Hematopoietic multipotent progenitor cell treated with erythropoietin and hydrocortisone succinate and interleukin-3 and kit ligand, for 17 days (in vitro differentiated cells): ENCODE measurements around the gene RFTN1.

Experiments used
- DNase-seq: peaks from one replicate; pipeline ENCODE4 v3.0.0-alpha.2; 2015; ENCODE audit warnings: low spot score

RFTN1 gene

GRCh38 chr3:16406579-16406978, 106.9 kb downstream of the RFTN1 start:
- DNase-seq, result no peak

DNA sequence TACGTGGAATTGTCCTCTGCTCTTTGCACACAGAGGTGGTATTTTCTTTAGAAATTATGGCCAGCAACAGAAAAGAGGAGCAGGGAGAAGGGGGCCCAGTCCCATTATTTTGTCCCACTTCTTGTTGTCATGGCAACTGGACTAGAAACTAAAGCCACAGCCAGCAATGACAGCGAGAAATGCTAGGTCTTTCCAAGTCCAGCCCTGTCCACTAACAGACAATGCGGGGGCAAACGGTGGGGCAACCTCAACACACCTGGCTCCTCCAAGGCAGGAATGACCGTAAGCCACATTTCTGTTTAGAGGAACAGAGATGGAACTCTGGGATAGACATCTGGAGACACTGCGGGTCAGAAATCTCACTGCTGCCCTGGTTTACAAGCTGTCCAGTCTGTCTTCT, 107.3 kb downstream of the RFTN1 start:
- DNase-seq, result no peak

GRCh38 chr3:16404349-16404895, 109.1 kb downstream of the RFTN1 start:
- no peak for DNase-seq

DNA sequence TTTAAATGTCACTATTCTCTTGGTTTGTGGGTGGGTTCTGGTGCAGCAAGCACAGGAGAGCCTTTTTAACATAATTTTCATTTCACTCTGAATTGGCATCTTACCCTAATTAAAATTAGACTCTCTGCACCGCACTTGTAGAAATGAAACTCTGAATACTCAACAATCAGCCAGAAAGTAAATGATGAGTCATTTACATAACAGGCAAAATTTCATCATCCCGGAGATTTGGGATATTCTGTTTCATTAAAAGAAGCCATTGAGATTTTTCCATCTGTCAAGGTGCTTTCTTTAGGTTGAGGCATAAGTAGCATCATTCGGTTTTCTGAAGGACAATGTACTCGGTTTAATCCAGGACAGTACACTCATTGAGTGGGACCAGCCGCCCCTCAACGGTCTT, 111.0 kb downstream of the RFTN1 start:
- DNase-seq, result no peak

- DNase-seq, result no peak
Measured at GRCh38 chr3:16401273-16401672, 112.2 kb downstream of the RFTN1 start.

- no peak for DNase-seq
Measured at GRCh38 chr3:16400106-16400931, 113.2 kb downstream of the RFTN1 start.

- peak; percentile 30 for DNase-seq
Measured at GRCh38 chr3:16399473-16399872, 114.0 kb downstream of the RFTN1 start.

DNA sequence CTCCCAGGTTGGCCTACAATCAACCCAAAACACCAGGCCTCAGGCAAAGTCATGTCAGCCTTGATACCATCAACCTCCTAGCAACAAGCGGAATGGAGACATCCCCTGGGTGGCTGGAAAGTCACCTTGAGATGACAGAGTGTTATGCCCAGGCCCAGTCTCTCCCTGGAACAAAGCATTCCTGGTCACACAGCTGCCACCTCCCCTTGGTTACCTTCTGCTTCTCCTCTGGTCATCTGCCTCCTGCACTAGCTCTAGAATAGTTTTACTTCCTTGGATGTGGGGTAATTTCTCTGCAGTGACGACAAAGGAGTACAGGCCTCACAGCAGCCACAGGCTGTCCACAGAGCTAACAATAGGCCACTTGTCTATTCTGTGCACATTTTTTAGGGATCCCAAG, 114.9 kb downstream of the RFTN1 start:
- DNase-seq, result no peak

DNA sequence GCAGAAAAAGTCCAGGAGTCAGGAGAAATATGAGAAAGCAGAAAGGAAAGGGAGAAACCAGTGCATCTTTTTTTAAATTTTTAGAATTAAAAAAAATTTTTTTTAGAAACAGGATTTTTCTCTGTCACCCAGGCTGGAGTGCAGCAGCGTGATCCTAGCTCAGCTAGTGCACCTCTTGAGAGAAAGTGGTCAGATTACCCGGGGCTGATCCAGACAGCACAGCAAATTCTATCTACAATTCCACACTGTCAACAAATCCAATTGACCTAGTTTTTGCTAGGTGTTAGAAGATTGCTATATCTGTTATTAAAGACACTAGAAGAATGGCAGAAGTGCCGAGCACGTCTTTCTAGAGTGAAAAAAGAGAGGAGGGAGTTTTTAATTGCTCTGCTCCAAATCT, 117.3 kb downstream of the RFTN1 start:
- no peak for DNase-seq

- peak; percentile 44 for DNase-seq
Measured at GRCh38 chr3:16395212-16395611, 118.3 kb downstream of the RFTN1 start.

GRCh38 chr3:16394639-16395038, 118.9 kb downstream of the RFTN1 start:
- DNase-seq, result peak; percentile 45

DNA sequence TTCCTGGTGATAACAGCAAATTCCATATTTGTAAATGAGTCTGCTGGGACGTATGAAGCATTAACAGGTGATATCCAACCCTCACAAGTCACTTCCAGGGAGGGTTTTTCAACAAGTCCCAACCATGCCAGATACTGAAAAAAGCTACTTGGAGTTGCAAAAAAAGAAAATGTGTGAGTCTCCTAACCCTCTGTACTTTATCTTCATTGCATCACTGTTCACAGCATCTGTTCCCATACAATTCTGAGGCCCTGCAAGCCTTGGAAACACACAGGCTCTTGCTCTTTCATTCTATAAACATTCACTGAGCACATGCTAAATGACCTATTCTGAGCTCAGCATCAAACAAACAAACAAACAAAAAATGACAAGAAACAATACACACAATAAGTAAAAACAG, 120.8 kb downstream of the RFTN1 start:
- DNase-seq, result no peak

GRCh38 chr3:16392065-16392464, 121.4 kb downstream of the RFTN1 start:
- DNase-seq, result no peak

DNA sequence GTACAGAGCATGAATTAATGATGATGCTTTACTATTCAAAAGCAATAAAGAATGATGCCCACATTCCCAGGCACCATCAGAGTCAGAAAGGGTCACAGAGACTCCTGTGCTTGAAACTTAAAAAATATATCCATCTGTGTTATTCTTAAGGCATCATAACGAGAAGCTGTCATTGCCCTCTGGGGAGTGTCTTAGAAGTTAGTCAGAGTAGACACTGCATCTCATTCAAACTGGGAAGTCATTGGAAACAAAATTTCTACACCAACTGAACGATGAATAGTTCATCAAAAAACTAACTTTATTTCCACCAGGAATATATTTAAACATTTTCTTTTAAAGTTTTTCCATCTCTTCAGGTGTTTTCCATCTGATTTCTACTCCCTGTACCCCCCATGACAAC, 122.9 kb downstream of the RFTN1 start:
- DNase-seq, result no peak

GRCh38 chr3:16388850-16389441, 124.6 kb downstream of the RFTN1 start:
- no peak for DNase-seq

GRCh38 chr3:16386561-16386960, 126.9 kb downstream of the RFTN1 start:
- DNase-seq, result no peak

DNA sequence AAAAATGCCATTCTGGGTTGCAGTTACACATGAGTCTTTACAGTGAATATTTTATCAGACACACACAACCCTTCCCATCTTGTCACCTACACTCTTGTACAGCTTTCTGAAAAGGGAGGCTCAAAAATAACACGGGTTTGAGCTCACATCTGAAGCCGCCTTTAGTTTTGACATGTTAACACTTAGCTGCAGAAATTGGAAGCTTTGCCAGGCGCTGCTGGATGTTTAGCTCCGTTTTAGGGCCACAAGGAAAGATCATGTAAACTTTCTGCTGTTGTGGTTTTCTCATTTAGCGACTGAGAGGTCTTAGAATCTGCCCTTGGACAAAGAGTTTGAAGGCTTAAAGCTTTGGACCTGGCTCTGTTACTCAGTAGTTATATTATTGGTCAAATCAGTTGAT, 128.3 kb downstream of the RFTN1 start:
- no peak for DNase-seq

DNA sequence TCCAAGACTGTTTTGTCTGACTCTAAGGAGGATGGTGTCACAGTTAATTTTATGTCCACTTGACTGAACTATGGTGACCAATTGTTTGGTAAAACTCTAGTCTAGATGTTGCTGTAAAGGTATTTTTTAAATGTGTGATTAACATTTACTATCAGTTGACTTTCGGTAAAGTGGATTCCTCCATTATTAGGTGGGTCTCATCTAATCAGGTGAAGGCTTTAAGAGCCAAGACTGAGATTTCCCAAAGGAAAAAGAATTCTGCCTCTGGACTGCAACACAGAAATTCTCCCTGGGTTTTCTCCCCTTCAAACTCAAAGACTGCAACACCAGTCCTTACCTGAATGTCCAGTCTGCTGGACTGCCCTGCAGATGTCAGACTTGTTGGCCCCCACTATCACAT, 129.6 kb downstream of the RFTN1 start:
- DNase-seq, result no peak

DNA sequence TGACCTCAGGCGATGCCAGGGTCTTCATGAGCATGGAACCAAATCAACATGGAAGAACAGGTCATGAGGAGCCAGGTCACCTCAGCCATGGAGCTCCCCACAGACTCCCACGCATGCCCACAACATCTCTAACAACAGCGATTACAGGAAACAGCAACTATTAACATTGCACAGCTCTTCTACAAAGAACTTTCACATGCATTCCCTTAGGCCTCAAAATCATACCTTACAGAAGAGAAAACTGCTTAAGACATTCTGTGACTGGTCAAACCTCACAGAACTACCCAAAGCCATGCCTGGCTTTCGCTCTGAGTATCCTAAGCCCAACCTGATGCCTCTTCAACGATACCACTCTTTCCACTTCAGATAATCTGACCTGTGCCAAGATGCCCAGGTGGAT, 130.7 kb downstream of the RFTN1 start:
- no peak for DNase-seq

DNA sequence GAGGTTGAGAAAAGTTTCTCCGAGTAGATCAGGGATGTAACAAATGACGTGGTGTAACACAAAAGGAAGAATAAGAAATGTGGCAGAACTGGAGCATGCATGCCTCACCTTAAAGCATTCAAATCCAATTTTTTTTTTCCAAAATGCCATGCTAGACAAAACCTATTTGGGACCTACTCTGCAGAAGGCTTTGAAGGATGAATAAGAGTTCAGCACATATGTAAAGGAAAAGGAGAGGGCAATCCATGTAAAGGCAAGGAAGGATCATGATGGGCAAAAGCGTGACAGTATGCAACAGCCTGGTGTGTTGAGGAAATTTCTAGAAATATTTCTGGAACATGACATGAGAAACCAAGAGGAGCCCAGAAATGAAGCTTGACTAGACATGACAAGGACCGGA, 132.1 kb downstream of the RFTN1 start:
- DNase-seq, result no peak

DNA sequence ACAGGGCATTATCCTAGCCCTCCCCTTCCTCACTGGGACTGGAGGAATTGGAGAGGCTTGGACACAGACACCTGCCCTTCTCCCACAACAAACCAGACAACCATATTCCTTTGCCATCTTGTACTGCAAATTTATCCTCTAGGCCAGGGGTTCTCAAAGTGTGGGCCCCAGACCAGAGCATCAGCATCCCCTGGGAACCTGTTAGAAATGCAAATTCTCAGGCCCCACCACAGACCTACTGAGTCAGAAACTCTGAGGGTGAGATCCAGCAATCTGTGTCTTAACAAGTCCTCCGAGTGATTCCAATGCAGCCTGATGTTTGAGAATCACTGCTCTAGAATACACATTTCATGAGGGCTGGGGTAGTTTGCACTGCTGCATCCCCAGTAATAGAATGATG, 133.1 kb downstream of the RFTN1 start:
- no peak for DNase-seq

DNA sequence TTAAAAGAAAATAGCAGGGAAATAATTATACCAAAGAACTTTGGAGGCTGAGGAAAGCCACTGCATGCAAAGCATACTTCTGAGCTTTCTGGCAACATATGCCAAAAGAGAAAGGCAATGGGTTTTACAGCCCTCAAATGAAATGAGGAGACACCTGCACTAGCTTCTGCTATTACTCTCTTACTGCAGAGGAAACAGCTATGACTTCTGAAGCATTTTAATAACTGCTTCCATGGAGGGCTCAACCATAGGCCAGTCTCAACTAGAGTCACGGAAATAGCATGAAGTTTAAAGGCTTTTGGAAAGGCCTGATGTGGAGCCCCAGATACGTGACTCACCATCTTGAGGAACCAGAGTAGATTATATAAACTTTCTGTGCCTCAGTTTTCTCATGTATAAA, 133.7 kb downstream of the RFTN1 start:
- DNase-seq, result no peak

- no peak for DNase-seq
Measured at GRCh38 chr3:16378920-16379319, 134.6 kb downstream of the RFTN1 start.

- DNase-seq, result no peak
Measured at GRCh38 chr3:16378415-16378814, 135.1 kb downstream of the RFTN1 start.
